Mesodermal cell (in vitro differentiated cells): ENCODE results near the gene FAM3C.
"Not testable (repeated sequence)": the region's sequence is repeated elsewhere in the genome, so short reads cannot be mapped to it uniquely, and the experiment has no call there.

Experiments used
- H3K27ac ChIP-seq: 2 replicates; pipeline ENCODE4 v1.7.0; 2013; ENCODE audit warnings: mild to moderate bottlenecking, low read depth, low read length, moderate library complexity; ENCODE audit not compliant: severe bottlenecking
- H3K36me3 ChIP-seq: 2 replicates; pipeline ENCODE4 v1.7.1; 2013; ENCODE audit warnings: mild to moderate bottlenecking, low read length, moderate library complexity; ENCODE audit not compliant: control insufficient read depth, insufficient read depth
- H3K4me1 ChIP-seq: one replicate; pipeline ENCODE4 v1.7.1; 2013; ENCODE audit warnings: mild to moderate bottlenecking, low read length; ENCODE audit not compliant: insufficient read depth, control insufficient read depth, poor library complexity, severe bottlenecking
- H3K4me3 ChIP-seq: 2 replicates; pipeline ENCODE4 v1.7.0; 2013; ENCODE audit warnings: low read length, control low read depth, mild to moderate bottlenecking; ENCODE audit not compliant: insufficient read depth, poor library complexity, severe bottlenecking; ENCODE audit errors: extremely low read depth
- H3K9me3 ChIP-seq: 2 replicates; pipeline ENCODE4 v1.7.1; 2013; ENCODE audit warnings: mild to moderate bottlenecking, low read length, moderate library complexity; ENCODE audit not compliant: control insufficient read depth
- WGBS, 2 experiments: methylation state at CpG; one replicate each; pipeline ENCODE4 v1.1.5; 2013; ENCODE audit warnings: missing lambda C conversion rate in 2 of 2; ENCODE audit not compliant: insufficient coverage in 2 of 2; 5-methylcytosine and 5-hydroxymethylcytosine counted together

Gene FAM3C

GRCh38 chr7:121431389-121431995, 35.4 kb upstream of the FAM3C start:
- Histone ChIP-seq H3K9me3 (no peaks in the 10 kb centered on the region), H3K4me1 (no peaks in the 10 kb centered on the region), H3K27ac (no peak overlapping the region), H3K36me3 (no peaks in the 10 kb centered on the region), H3K4me3 (no peak overlapping the region)
- 86 to 92% methylated on average over 2 of the region's 2 CpGs for WGBS, 2 experiments

- Histone ChIP-seq H3K9me3 (no peaks in the 10 kb centered on the region), H3K4me1 (no peaks in the 10 kb centered on the region), H3K4me3 (no peak overlapping the region), H3K27ac (no peak overlapping the region), H3K36me3 (no peaks in the 10 kb centered on the region)
- 100% methylated on average over 1 of the region's 1 CpG; no CpG with 5 or more reads in 1 of the 2 experiments for WGBS, 2 experiments
These were observed 34.5 kb upstream of the FAM3C start for GRCh38 chr7:121430558-121430957.

GRCh38 chr7:121429798-121430197, 33.7 kb upstream of the FAM3C start:
- Histone ChIP-seq H3K9me3 (no peaks in the 10 kb centered on the region), H3K27ac (no peak overlapping the region), H3K36me3 (no peaks in the 10 kb centered on the region), H3K4me3 (no peak overlapping the region), H3K4me1 (no peaks in the 10 kb centered on the region)

- Histone ChIP-seq H3K36me3 (no peaks in the 10 kb centered on the region), H3K27ac (no peak overlapping the region)
- 100% methylated on average over 1 of the region's 4 CpGs; no CpG with 5 or more reads in 1 of the 2 experiments for WGBS, 2 experiments
These were observed 32.9 kb upstream of the FAM3C start for GRCh38 chr7:121428855-121429489.

GRCh38 chr7:121421743-121422142, 25.6 kb upstream of the FAM3C start:
- not testable (repeated sequence) for H3K4me1 ChIP-seq, H3K9me3 ChIP-seq, H3K4me3 ChIP-seq, H3K36me3 ChIP-seq, H3K27ac ChIP-seq
- 84 to 90% methylated on average over 13 to 16 of the region's 17 CpGs for WGBS, 2 experiments

More at GRCh38 chr7:121428855-121429489, 32.9 kb upstream of the FAM3C start:
- H3K9me3 ChIP-seq: no peaks in the 10 kb centered on the region
- H3K4me1 ChIP-seq: no peaks in the 10 kb centered on the region
- H3K4me3 ChIP-seq: no peak overlapping the region

DNA sequence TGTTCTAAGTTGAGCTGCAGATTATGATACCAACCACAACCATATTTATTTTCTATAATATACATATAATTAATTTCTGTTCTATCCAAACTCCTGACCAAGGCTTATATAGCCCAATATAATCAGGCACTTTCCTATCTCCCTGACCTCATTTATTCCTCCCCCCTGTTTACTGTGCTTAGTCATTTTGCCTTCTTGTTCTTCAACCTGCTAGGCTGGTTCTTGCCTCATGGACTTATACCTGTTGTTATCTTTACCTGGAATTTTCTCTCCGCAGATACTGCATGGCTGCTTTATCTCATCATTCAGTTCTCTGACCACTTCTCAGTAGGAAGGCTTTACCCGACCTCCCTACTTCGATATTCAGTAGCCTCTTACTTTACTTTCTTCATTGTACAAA, 24.9 kb upstream of the FAM3C start:
- Histone ChIP-seq H3K27ac (no peak overlapping the region), H3K9me3 (no peaks in the 10 kb centered on the region), H3K4me3 (no peak overlapping the region), H3K4me1 (no peaks in the 10 kb centered on the region), H3K36me3 (no peaks in the 10 kb centered on the region)
- WGBS, 2 experiments: 40 to 57% methylated on average over 1 of the region's 3 CpGs

- no peak overlapping the region for H3K27ac ChIP-seq
- no peaks in the 10 kb centered on the region for H3K9me3 ChIP-seq
- no peaks in the 10 kb centered on the region for H3K4me1 ChIP-seq
- H3K36me3 ChIP-seq: no peaks in the 10 kb centered on the region
- H3K4me3 ChIP-seq: no peak overlapping the region
- 92% methylated on average over 5 of the region's 6 CpGs; no CpG with 5 or more reads in 1 of the 2 experiments for WGBS, 2 experiments
These were observed 23.4 kb upstream of the FAM3C start for GRCh38 chr7:121419201-121420148.

- no peaks in the 10 kb centered on the region for H3K9me3 ChIP-seq
- H3K27ac ChIP-seq: no peak overlapping the region
- H3K4me3 ChIP-seq: no peak overlapping the region
- H3K36me3 ChIP-seq: no peaks in the 10 kb centered on the region
- no peaks in the 10 kb centered on the region for H3K4me1 ChIP-seq
- WGBS, 2 experiments: no CpG with 5 or more reads among the region's 1 CpG
These were observed 20.4 kb upstream of the FAM3C start for GRCh38 chr7:121416533-121416932.

DNA sequence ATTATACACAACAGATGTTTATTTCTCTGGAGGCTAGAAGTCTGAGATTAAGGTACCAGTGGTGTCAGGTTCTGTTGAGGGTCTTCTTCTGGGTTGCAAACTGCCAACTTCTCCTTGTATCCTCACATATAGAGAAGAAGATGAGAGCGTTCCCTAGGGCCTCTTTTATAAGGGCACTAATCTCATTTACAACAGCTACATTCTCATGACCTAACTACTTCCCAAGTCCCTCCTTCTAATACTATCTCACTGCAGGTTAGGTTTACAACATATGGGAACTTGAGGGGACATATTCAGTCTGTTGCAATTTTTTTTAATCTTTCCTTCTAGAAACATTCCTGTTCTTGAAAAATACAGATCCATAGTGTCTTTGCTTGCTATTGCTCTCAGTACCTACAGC, 18.3 kb upstream of the FAM3C start:
- no peak overlapping the region for H3K27ac ChIP-seq
- no peak overlapping the region for H3K4me3 ChIP-seq
- no peaks in the 10 kb centered on the region for H3K36me3 ChIP-seq
- WGBS, 2 experiments: no CpG with 5 or more reads among the region's 1 CpG
- H3K9me3 ChIP-seq: no peaks in the 10 kb centered on the region
- no peaks in the 10 kb centered on the region for H3K4me1 ChIP-seq

DNA sequence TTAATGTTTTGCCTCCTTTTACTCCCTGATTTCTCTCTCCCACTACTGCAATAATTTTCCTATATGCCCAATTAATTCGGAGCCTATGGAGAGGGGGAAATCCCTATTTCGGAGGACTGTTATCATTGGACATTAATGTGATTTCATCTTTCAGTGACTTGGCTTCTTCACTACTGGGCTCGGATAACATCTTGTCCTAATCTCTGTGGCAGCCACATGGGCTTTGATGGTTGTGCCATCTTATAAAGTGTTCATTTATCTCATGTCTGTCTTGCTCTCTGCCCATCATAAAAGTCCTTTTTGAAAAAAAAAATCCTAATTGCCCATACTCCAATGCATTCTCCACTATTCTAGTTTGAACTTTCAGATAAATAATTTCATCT, 15.5 kb upstream of the FAM3C start:
- no peaks in the 10 kb centered on the region for H3K9me3 ChIP-seq
- H3K4me3 ChIP-seq: no peak overlapping the region
- no peak overlapping the region for H3K27ac ChIP-seq
- H3K4me1 ChIP-seq: no peaks in the 10 kb centered on the region
- no peaks in the 10 kb centered on the region for H3K36me3 ChIP-seq
- WGBS, 2 experiments: 90% methylated on average over 2 of the region's 3 CpGs; no CpG with 5 or more reads in 1 of the 2 experiments
